NT2/D1 (cell line): ENCODE data around the gene HBB.

ENCODE experiments used
- DNase-seq: peaks from one replicate; pipeline ENCODE4 v3.0.0-alpha.2; 2011; ENCODE audit warnings: low read depth, low spot score
- H3K27me3 ChIP-seq: 2 replicates; pipeline ENCODE4 v1.6.0; 2011; ENCODE audit warnings: mild to moderate bottlenecking; ENCODE audit not compliant: insufficient read length, insufficient read depth
- H3K36me3 ChIP-seq: 2 replicates; pipeline ENCODE4 v1.6.1; 2011; ENCODE audit warnings: mild to moderate bottlenecking, low read length, mixed read lengths; ENCODE audit not compliant: insufficient read depth, insufficient read length
- H3K4me1 ChIP-seq: 2 replicates; pipeline ENCODE4 v1.5.1; 2011; ENCODE audit not compliant: insufficient read depth, insufficient read length
- H3K4me3 ChIP-seq: 2 replicates; pipeline ENCODE4 v1.5.1; 2011; ENCODE audit warnings: low read depth; ENCODE audit not compliant: insufficient read length
- H3K9ac ChIP-seq: 2 replicates; pipeline ENCODE4 v1.6.0; 2011; ENCODE audit warnings: low read depth; ENCODE audit not compliant: insufficient read length
- H3K9me3 ChIP-seq: 2 replicates; pipeline ENCODE4 v1.5.1; 2011; ENCODE audit warnings: mild to moderate bottlenecking, low read length; ENCODE audit not compliant: insufficient read depth
- SUZ12 ChIP-seq: IDR thresholded peaks from 2 replicates; pipeline ENCODE4 v1.6.1; 2011; ENCODE audit not compliant: insufficient read length, insufficient read depth; ENCODE audit errors: extremely low read depth
- YY1 ChIP-seq: IDR thresholded peaks from 2 replicates; pipeline ENCODE4 v1.6.1; 2011; ENCODE audit not compliant: insufficient read length, insufficient read depth
- ZNF274 ChIP-seq: IDR thresholded peaks from 2 replicates; pipeline ENCODE4 v1.6.1; 2011; ENCODE audit warnings: mild to moderate bottlenecking, low read depth, low read length

HBB gene

DNA sequence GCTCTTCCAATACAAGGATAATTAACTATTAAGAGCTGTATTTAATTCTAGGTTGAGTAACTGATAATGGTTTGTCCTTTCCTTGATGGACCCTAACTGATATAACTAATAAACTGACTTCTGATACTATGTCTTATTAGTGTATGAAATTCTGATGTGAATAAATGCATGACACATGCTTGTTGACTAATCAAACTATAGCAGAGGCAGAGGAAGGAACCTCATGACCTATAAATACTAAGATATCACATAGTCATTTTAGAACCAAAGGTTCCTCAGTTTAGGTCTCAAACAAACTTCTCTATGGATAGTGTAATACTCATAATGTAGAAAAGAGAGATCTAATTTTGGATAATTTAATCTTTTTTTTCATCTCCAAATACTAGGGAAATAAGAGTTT lies 12.2 kb upstream of the HBB start:
- Histone ChIP-seq H3K4me1 (no peaks in the 10 kb centered on the region), H3K27me3 (no peaks in the 10 kb centered on the region), H3K9ac (no peak overlapping the region), H3K36me3 (no peaks in the 10 kb centered on the region), H3K4me3 (no peak overlapping the region), H3K9me3 (no peaks in the 10 kb centered on the region)
- DNase-seq = no peak
- no peak for TF ChIP-seq YY1
- TF ChIP-seq SUZ12 = no peak
- no peak for TF ChIP-seq ZNF274

DNA sequence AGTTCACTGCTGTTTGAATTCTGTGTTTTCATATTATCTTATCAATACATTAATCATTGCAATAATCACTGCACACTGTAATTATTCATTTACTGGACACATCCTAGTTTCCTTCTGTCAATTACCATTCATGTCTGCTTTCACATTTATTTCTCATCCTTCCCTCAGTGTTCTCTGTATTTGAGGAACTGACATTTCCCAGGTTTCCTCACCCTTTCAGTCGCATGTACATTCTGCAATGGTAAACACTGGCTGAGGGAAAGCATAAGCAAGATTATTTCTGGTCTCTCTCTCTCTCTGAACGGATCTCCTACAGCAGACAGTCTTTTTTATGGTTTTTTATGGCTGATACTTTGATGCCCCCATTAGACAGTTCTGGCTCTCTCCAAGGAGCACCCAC lies 11.6 kb upstream of the HBB start:
- Histone ChIP-seq H3K4me3 (no peak overlapping the region), H3K9me3 (no peaks in the 10 kb centered on the region), H3K27me3 (no peaks in the 10 kb centered on the region), H3K9ac (no peak overlapping the region), H3K36me3 (no peaks in the 10 kb centered on the region), H3K4me1 (no peaks in the 10 kb centered on the region)
- TF ChIP-seq SUZ12 (no peak), YY1 (no peak), ZNF274 (no peak)
- DNase-seq = no peak

DNA sequence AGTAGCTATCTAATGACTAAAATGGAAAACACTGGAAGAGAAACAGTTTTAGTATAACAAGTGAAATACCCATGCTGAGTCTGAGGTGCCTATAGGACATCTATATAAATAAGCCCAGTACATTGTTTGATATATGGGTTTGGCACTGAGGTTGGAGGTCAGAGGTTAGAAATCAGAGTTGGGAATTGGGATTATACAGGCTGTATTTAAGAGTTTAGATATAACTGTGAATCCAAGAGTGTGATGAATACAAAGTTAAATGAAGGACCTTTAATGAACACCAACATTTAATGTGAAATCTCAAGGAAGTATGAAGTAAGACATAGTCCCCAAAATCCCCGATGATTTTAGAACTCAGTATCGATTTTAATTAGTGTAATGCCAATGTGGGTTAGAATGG lies 10.5 kb upstream of the HBB start:
- no peak overlapping the region for H3K9ac ChIP-seq
- DNase-seq = no peak
- no peaks in the 10 kb centered on the region for H3K9me3 ChIP-seq
- no peaks in the 10 kb centered on the region for H3K27me3 ChIP-seq
- TF ChIP-seq ZNF274 (no peak), SUZ12 (no peak), YY1 (no peak)
- H3K36me3 ChIP-seq = no peaks in the 10 kb centered on the region
- H3K4me1 ChIP-seq = no peaks in the 10 kb centered on the region
- no peak overlapping the region for H3K4me3 ChIP-seq

DNA sequence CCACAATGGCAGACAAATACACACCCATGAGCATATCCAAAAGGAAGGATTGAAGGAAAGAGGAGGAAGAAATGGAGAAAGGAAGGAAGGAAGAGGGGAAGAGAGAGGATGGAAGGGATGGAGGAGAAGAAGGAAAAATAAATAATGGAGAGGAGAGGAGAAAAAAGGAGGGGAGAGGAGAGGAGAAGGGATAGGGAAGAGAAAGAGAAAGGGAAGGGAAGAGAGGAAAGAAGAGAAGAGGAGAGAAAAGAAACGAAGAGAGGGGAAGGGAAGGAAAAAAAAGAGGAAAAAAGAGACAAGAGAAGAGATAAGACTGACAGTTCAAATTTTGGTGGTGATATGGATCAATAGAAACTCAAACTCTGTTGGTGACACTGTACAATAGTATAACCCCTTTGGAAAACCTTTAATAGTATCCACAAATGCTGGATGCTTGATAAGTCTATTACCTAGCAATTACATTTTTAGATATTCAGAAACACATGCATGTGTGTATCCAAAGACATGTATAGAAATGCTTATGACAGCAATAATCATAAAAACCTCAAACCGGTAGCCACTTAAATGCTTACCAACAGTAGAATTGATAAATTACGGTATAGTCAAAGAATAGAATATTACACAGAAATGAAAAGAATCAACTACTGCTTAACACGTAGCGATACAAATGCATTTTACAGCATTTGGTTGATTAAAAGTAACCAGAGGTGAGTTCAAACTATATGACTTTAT lies 8.7 kb upstream of the HBB start:
- Histone ChIP-seq H3K9me3 (no peaks in the 10 kb centered on the region), H3K9ac (no peak overlapping the region), H3K27me3 (no peaks in the 10 kb centered on the region), H3K4me1 (no peaks in the 10 kb centered on the region), H3K36me3 (no peaks in the 10 kb centered on the region), H3K4me3 (no peak overlapping the region)
- no peak for TF ChIP-seq SUZ12
- no peak for TF ChIP-seq YY1
- DNase-seq = no peak

DNA sequence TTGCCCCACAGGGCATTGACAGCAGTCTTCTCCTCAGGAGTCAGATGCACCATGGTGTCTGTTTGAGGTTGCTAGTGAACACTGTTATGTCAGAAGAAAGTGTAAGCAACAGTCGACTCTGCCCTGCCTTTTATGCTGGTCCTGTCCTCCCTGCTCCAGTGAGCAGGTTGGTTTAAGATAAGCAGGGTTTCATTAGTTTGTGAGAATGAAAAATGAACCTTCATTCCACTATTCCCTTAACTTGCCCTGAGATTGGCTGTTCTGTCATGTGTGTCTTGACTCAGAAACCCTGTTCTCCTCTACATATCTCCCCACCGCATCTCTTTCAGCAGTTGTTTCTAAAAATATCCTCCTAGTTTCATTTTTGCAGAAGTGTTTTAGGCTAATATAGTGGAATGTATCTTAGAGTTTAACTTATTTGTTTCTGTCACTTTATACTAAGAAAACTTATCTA lies 7.5 kb upstream of the HBB start, which contains the start of gene HBD:
HBD (minus strand) TSS at position 103 of the 454 bp plus-strand sequence; CDS start at position 53, 50 bp downstream.
- DNase-seq = no peak
- Histone ChIP-seq H3K4me1 (no peaks in the 10 kb centered on the region), H3K27me3 (no peaks in the 10 kb centered on the region), H3K9ac (no peak within 1 kb of the TSS), H3K9me3 (no peaks in the 10 kb centered on the region), H3K4me3 (no peak within 1 kb of the TSS), H3K36me3 (no peaks in the 10 kb centered on the region)
- TF ChIP-seq YY1 (no peak), SUZ12 (no peak), ZNF274 (no peak)

DNA sequence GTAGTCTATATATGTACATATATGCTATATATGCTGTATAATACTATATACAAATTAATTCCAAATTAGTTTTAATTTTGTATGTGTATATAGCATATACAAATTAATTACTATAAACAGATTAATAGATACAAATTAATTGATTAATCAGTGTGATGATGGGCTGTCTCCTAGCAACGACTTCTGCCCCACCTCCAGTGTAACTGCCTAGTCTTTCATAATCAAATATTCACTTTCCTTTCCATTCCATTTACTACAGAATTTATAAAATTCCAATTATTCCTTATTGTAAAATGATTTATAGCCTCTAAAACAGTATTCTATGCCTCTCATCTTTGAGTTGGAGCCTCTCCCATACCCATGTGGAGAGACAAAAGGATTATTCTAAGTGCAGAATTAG lies 6.4 kb upstream of the HBB start:
- Histone ChIP-seq H3K27me3 (no peaks in the 10 kb centered on the region), H3K9me3 (no peaks in the 10 kb centered on the region), H3K4me3 (no peak overlapping the region), H3K36me3 (no peaks in the 10 kb centered on the region), H3K9ac (no peak overlapping the region), H3K4me1 (no peaks in the 10 kb centered on the region)
- no peak for DNase-seq
- TF ChIP-seq YY1 (no peak), ZNF274 (no peak), SUZ12 (no peak)

DNA sequence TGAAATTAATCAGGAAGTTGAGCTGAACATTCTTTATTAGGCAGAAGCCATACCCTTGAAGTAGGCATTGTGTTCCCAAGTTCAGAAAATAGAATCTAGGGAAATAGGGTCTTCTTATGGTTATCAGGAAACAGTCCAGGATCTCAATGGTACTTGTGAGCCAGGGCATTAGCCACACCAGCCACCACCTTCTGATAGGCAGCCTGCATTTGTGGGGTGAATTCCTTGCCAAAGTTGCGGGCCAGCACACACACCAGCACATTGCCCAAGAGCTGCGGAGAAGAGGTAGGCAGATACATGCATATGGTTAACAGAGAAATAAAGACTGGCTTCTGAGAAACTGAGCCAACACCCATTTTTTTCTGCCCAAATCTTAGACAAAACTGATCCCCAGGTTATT lies 6.0 kb upstream of the HBB start:
- no peak for TF ChIP-seq ZNF274
- no peak for TF ChIP-seq YY1
- TF ChIP-seq SUZ12 = no peak
- Histone ChIP-seq H3K9ac (no peak overlapping the region), H3K27me3 (no peaks in the 10 kb centered on the region), H3K4me1 (no peaks in the 10 kb centered on the region), H3K9me3 (no peaks in the 10 kb centered on the region), H3K4me3 (no peak overlapping the region), H3K36me3 (no peaks in the 10 kb centered on the region)
- DNase-seq = no peak
